Hepatocyte (in vitro differentiated cells): ENCODE results near the gene AGBL4. TPM values are rescaled to one million over a fixed set of nuclear protein-coding genes. Genes with fewer than 3 reads are reported as not detected.

ENCODE experiments used
- DNase-seq: peaks from one replicate; pipeline ENCODE4 v3.0.0-alpha.2; 2016; ENCODE audit warnings: low spot score
- H2AFZ ChIP-seq: fragments of 200-600 bp; sonication (generic); 2 replicates; pipeline ENCODE4 v1.6.0; 2016; ENCODE audit warnings: antibody characterized with exemption, mild to moderate bottlenecking
- H3K27ac ChIP-seq: fragments of 200-600 bp; sonication (generic); 2 replicates; pipeline ENCODE4 v1.5.1; 2016; ENCODE audit warnings: mild to moderate bottlenecking
- H3K27me3 ChIP-seq: fragments of 200-600 bp; sonication (generic); 2 replicates; pipeline ENCODE4 v1.6.1; 2016
- H3K36me3 ChIP-seq: fragments of 200-600 bp; sonication (generic); replicated peaks from 2 replicates; pipeline ENCODE4 v1.5.1; 2016; ENCODE audit warnings: low read depth; ENCODE audit not compliant: insufficient read depth
- H3K4me1 ChIP-seq: fragments of 200-600 bp; sonication (generic); 2 replicates; pipeline ENCODE4 v1.5.1; 2016; ENCODE audit warnings: mild to moderate bottlenecking, moderate library complexity; ENCODE audit not compliant: insufficient read depth
- H3K4me2 ChIP-seq: fragments of 200-600 bp; sonication (generic); 2 replicates; pipeline ENCODE4 v1.6.0; 2016
- H3K4me3 ChIP-seq: fragments of 200-600 bp; sonication (generic); 2 replicates; pipeline ENCODE4 v1.5.1; 2016; ENCODE audit warnings: mild to moderate bottlenecking
- H3K79me2 ChIP-seq: fragments of 200-600 bp; sonication (generic); 2 replicates; pipeline ENCODE4 v1.6.0; 2017; ENCODE audit warnings: mild to moderate bottlenecking
- H3K9me2 ChIP-seq: fragments of 200-600 bp; sonication (generic); replicated peaks from 2 replicates; pipeline ENCODE4 v1.6.0; 2017; ENCODE audit warnings: mild to moderate bottlenecking; ENCODE audit not compliant: insufficient read depth
- H3K9me3 ChIP-seq: fragments of 200-600 bp; sonication (generic); 2 replicates; pipeline ENCODE4 v1.5.1; 2016; ENCODE audit warnings: low read depth, mild to moderate bottlenecking
- H4K20me1 ChIP-seq: fragments of 200-600 bp; sonication (generic); 2 replicates; pipeline ENCODE4 v1.6.0; 2016; ENCODE audit warnings: mild to moderate bottlenecking; ENCODE audit not compliant: insufficient read depth, poor library complexity, severe bottlenecking
- CTCF ChIP-seq: fragments of 200-600 bp; sonication (generic); IDR thresholded peaks from 2 replicates; pipeline ENCODE4 v1.5.1; 2016; ENCODE audit warnings: antibody characterized with exemption, mild to moderate bottlenecking; ENCODE audit not compliant: poor library complexity
- EZH2 ChIP-seq: fragments of 200-600 bp; sonication (generic); IDR thresholded peaks from 2 replicates; pipeline ENCODE4 v1.6.1; 2016; ENCODE audit warnings: antibody characterized with exemption, mild to moderate bottlenecking, borderline replicate concordance
- EZH2phosphoT487 ChIP-seq: fragments of 200-600 bp; sonication (generic); IDR thresholded peaks from one replicate; pipeline ENCODE4 v1.6.1; 2018; ENCODE audit warnings: antibody characterized with exemption, mild to moderate bottlenecking, low read depth, moderate library complexity; ENCODE audit not compliant: unreplicated experiment, severe bottlenecking
- WGBS: methylation state at CpG from one replicate; pipeline ENCODE4 v1.1.6; 2016; ENCODE audit warnings: low lambda C conversion rate; ENCODE audit errors: missing lambda C conversion rate; 5-methylcytosine and 5-hydroxymethylcytosine counted together
- polyA plus RNA-seq: library from polyadenylated mRNA; unstranded; fragments of >200 nt; fragmentation: Nextera tagmentation; extraction: Ambion mirVana; gene quantifications from 2 replicates; pipeline ENCODE4 v1.2.1, GENCODE V29; 2016
- total RNA-seq: library from RNA; depleted of rRNA; stranded (reverse); fragments of >200 nt; gene quantifications from 2 replicates; pipeline ENCODE4 v1.2.3, GENCODE V29; 2014

AGBL4 gene
- total and polyA plus RNA-seq, 2 experiments from 2014 or later, result 0.50 to 0.73 TPM

- Histone ChIP-seq H4K20me1 (no peaks in the 10 kb centered on the region), H3K4me2 (no peak overlapping the region), H3K27me3 (no peaks in the 10 kb centered on the region), H3K79me2 (no peaks in the 10 kb centered on the region), H3K4me1 (peaks cover 18% of the 10 kb centered on the region), H3K9me3 (no peaks in the 10 kb centered on the region), H3K4me3 (no peak overlapping the region), H3K9me2 (no peaks in the 10 kb centered on the region), H3K36me3 (no peaks in the 10 kb centered on the region), H2AFZ (no peak overlapping the region), H3K27ac (no peak overlapping the region)
- no peak for TF ChIP-seq EZH2
- TF ChIP-seq EZH2phosphoT487, result no peak
- TF ChIP-seq CTCF, result no peak
- DNase-seq, result no peak
- 97% methylated on average over 3 of the region's 3 CpGs for WGBS
Observed at GRCh38 chr1:48495911-48496310, 1527.8 kb downstream of the AGBL4 start.

GRCh38 chr1:48495166-48495565, 1528.6 kb downstream of the AGBL4 start:
- WGBS, result 97% methylated on average over 1 of the region's 1 CpG

GRCh38 chr1:48493970-48494769, 1529.6 kb downstream of the AGBL4 start:
- WGBS, result 57% methylated on average over 5 of the region's 5 CpGs

More at GRCh38 chr1:48495166-48495565, 1528.6 kb downstream of the AGBL4 start:
- no peaks in the 10 kb centered on the region for H3K27me3 ChIP-seq
- H3K4me3 ChIP-seq, result no peak overlapping the region
- no peak for DNase-seq
- H3K9me3 ChIP-seq, result no peaks in the 10 kb centered on the region
- H2AFZ ChIP-seq, result no peak overlapping the region
- TF ChIP-seq EZH2phosphoT487 (no peak), CTCF (no peak), EZH2 (no peak)
- H3K27ac ChIP-seq, result no peak overlapping the region
- H3K79me2 ChIP-seq, result no peaks in the 10 kb centered on the region
- no peaks in the 10 kb centered on the region for H3K36me3 ChIP-seq
- H3K4me1 ChIP-seq, result peaks cover 18% of the 10 kb centered on the region
- no peaks in the 10 kb centered on the region for H3K9me2 ChIP-seq
- no peak overlapping the region for H3K4me2 ChIP-seq
- no peaks in the 10 kb centered on the region for H4K20me1 ChIP-seq

More at GRCh38 chr1:48493970-48494769, 1529.6 kb downstream of the AGBL4 start:
- Histone ChIP-seq H3K4me3 (no peak overlapping the region), H3K9me3 (no peaks in the 10 kb centered on the region), H3K4me2 (peak overlapping the region; percentile 34), H3K4me1 (peaks cover 18% of the 10 kb centered on the region), H3K27me3 (no peaks in the 10 kb centered on the region), H2AFZ (no peak overlapping the region), H3K9me2 (no peaks in the 10 kb centered on the region), H3K36me3 (no peaks in the 10 kb centered on the region), H3K27ac (peak overlapping the region; percentile 92), H3K79me2 (no peaks in the 10 kb centered on the region), H4K20me1 (no peaks in the 10 kb centered on the region)
- TF ChIP-seq EZH2phosphoT487 (no peak), CTCF (no peak), EZH2 (no peak)
- peak; percentile 82 for DNase-seq
